Thyroid gland (tissue), 4 donors: ENCODE data around the gene NRXN2. TPM values are rescaled to one million over a fixed set of nuclear protein-coding genes. Genes with fewer than 3 reads are reported as not detected.

ENCODE experiments used
- DNase-seq, 2 donors: peaks; one replicate each; pipeline ENCODE4 v3.0.0-alpha.2; 2019
- H3K27ac ChIP-seq, 3 donors: fragments of 200-600 bp; sonication (generic); 1 replicate in 2 of 3; 2 replicates in 1 of 3; pipeline ENCODE4 v1.5.1; 2016 to 2019; ENCODE audit warnings: mild to moderate bottlenecking in 1 of 3, moderate library complexity in 1 of 3
- H3K27me3 ChIP-seq: fragments of 200-600 bp; sonication (generic); one replicate; pipeline ENCODE4 v1.5.1; 2019
- H3K36me3 ChIP-seq, 2 donors: fragments of 200-600 bp; sonication (generic); one replicate each; pipeline ENCODE4 v1.5.1; 2016 to 2019
- H3K4me1 ChIP-seq, 2 donors: fragments of 200-600 bp; sonication (generic); one replicate each; pipeline ENCODE4 v1.5.1; 2017 to 2019
- H3K4me3 ChIP-seq, 3 donors: fragments of 200-600 bp; sonication (generic); replicated peaks in 1 of 3; 1 replicate in 2 of 3; 2 replicates in 1 of 3; pipeline ENCODE4 v1.5.1; 2016; ENCODE audit warnings: mild to moderate bottlenecking in 1 of 3
- H3K9me3 ChIP-seq: fragments of 200-600 bp; sonication (generic); one replicate; pipeline ENCODE4 v1.5.1; 2017
- CTCF ChIP-seq, 6 experiments: fragments of 200-600 bp in 3 of 6; fragments of 450-650 bp in 3 of 6; sonication (generic) in 3 of 6; IDR thresholded peaks; one replicate each; pipeline ENCODE4 v1.5.1; 2016 to 2019; ENCODE audit warnings: antibody characterized with exemption in 6 of 6, mild to moderate bottlenecking in 2 of 6, inconsistent platforms in 1 of 6, moderate library complexity in 1 of 6
- POLR2A ChIP-seq, 2 donors: fragments of 450-650 bp; IDR thresholded peaks; one replicate each; pipeline ENCODE4 v1.6.1; 2017; ENCODE audit warnings: antibody characterized with exemption in 2 of 2, mild to moderate bottlenecking in 2 of 2, moderate library complexity in 1 of 2
- WGBS, 2 donors: methylation state at CpG; one replicate each; pipeline ENCODE4 v1.1.5; 2017; 5-methylcytosine and 5-hydroxymethylcytosine counted together
- intact Hi-C: fragments of 100-400 bp; cut with DNase I; formaldehyde crosslinking; loops from one replicate; pipeline ENCODE4 v1.15.1; 2023
- total RNA-seq, 4 donors: library from RNA; depleted of rRNA; stranded (reverse); fragments of >200 nt; gene quantifications; one replicate each; pipeline ENCODE4 v1.2.3, GENCODE V29; 2016

NRXN2 gene
- total RNA-seq, 4 donors from 2014 or later = 2.0 to 12.3 (median 4.8) TPM

GRCh38 chr11:64568041-64568571, 154.9 kb downstream of the NRXN2 start:
- TF ChIP-seq POLR2A (IDR thresholded peaks at IDR 0.05) (no peak), CTCF (IDR thresholded peaks at IDR 0.05) (no peak)
- DNase-seq = no peak
- WGBS, 2 donors = 86 to 87% methylated on average over 12 to 19 of the region's 34 CpGs
- no peaks in the 10 kb centered on the region for H3K9me3 ChIP-seq
- H3K36me3 ChIP-seq = no peaks in the 10 kb centered on the region
- no peak overlapping the region for H3K27ac ChIP-seq
- H3K4me1 ChIP-seq = peaks cover 0 to 23% of the 10 kb centered on the region in 2 donors
- H3K27me3 ChIP-seq = no peaks in the 10 kb centered on the region
- H3K4me3 ChIP-seq = no peak overlapping the region
- intact Hi-C loops = no loop called here

- H3K9me3 ChIP-seq = no peaks in the 10 kb centered on the region
- TF ChIP-seq CTCF (IDR thresholded peaks at IDR 0.05) = no peak
- no peak for TF ChIP-seq POLR2A (IDR thresholded peaks at IDR 0.05)
- intact Hi-C loops = no loop called here
- no peak overlapping the region for H3K4me3 ChIP-seq
- no peak for DNase-seq
- peak overlapping the region in 1 of 3 donors; percentile 2 for H3K27ac ChIP-seq
- no peaks in the 10 kb centered on the region for H3K27me3 ChIP-seq
- H3K36me3 ChIP-seq = no peaks in the 10 kb centered on the region
- WGBS, 2 donors = 87 to 90% methylated on average over 22 to 29 of the region's 30 CpGs
- peaks cover 0 to 23% of the 10 kb centered on the region in 2 donors for H3K4me1 ChIP-seq
These were observed 155.8 kb downstream of the NRXN2 start for GRCh38 chr11:64566915-64567891.

GRCh38 chr11:64566042-64566914, 156.7 kb downstream of the NRXN2 start:
- Histone ChIP-seq H3K27ac (peak overlapping the region in 1 of 3 donors; percentile 2), H3K4me1 (peaks cover 0 to 23% of the 10 kb centered on the region in 2 donors), H3K27me3 (no peaks in the 10 kb centered on the region), H3K36me3 (no peaks in the 10 kb centered on the region), H3K4me3 (no peak overlapping the region), H3K9me3 (no peaks in the 10 kb centered on the region)
- peak; percentile 69 to 70 for DNase-seq
- 27 to 32% methylated on average over 18 of the region's 18 CpGs for WGBS, 2 donors
- intact Hi-C loops = no loop called here
- no peak for TF ChIP-seq POLR2A (IDR thresholded peaks at IDR 0.05)
- no peak for TF ChIP-seq CTCF (IDR thresholded peaks at IDR 0.05)

GRCh38 chr11:64564947-64565889, 157.8 kb downstream of the NRXN2 start:
- H3K27me3 ChIP-seq = no peaks in the 10 kb centered on the region
- no peak overlapping the region for H3K4me3 ChIP-seq
- H3K27ac ChIP-seq = no peak overlapping the region
- DNase-seq = no peak
- WGBS, 2 donors = 84 to 89% methylated on average over 7 to 24 of the region's 24 CpGs
- H3K36me3 ChIP-seq = no peaks in the 10 kb centered on the region
- TF ChIP-seq POLR2A (IDR thresholded peaks at IDR 0.05) = no peak
- TF ChIP-seq CTCF (IDR thresholded peaks at IDR 0.05) = no peak
- peaks cover 0 to 15% of the 10 kb centered on the region in 2 donors for H3K4me1 ChIP-seq
- no peaks in the 10 kb centered on the region for H3K9me3 ChIP-seq
- intact Hi-C loops = no loop called here
